ENCODE results near the gene NAPA. TPM values are rescaled to one million over a fixed set of nuclear protein-coding genes. Genes with fewer than 3 reads are reported as not detected.

Gene NAPA
- total RNA-seq, 4 donors from 2014 or later: 36.5 to 693 (median 144) TPM

DNA sequence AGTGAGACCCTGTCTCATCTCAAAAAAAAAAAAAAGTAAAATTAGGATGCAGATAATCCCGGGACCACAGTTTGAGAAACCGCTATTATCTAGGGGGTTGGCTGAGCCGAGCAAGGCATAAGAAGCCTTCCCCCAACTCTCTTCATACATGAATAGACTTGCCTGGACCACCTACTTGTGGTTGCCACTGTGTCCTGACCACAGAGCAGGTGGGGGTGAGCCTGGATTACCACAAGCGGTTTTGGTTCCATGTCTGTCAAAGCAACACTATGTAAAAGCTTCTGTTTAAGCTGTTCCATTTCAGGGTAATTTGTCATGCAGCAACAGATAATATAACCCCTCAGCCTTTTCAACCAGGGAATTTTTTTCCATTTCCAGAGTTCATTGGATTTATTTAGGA, 3.3 kb upstream of the NAPA start:
- H3K27me3 ChIP-seq: no peaks in the 10 kb centered on the region
- peaks cover 0 to 3% of the 10 kb centered on the region in 2 donors for H3K4me1 ChIP-seq
- TF ChIP-seq CTCF (IDR thresholded peaks at IDR 0.05) (no peak), POLR2A (IDR thresholded peaks at IDR 0.05) (no peak)
- H3K27ac ChIP-seq: no peak overlapping the region
- H3K36me3 ChIP-seq: no peaks in the 10 kb centered on the region
- no peak overlapping the region for H3K4me3 ChIP-seq
- no peak for DNase-seq
- intact Hi-C loops (cut with DNase I; ENCODE audit: low total_unique reads): no loop called here
- no peaks in the 10 kb centered on the region for H3K9me3 ChIP-seq

GRCh38 chr19:47514151-47514868, 553 bp downstream of the NAPA start:
- no peak for DNase-seq
- no peaks in the 10 kb centered on the region for H3K27me3 ChIP-seq
- no peaks in the 10 kb centered on the region for H3K9me3 ChIP-seq
- no peak for TF ChIP-seq CTCF (IDR thresholded peaks at IDR 0.05)
- H3K4me1 ChIP-seq: peaks cover 11 to 37% of the 10 kb centered on the region in 2 donors
- H3K4me3 ChIP-seq: peak overlapping the region; percentile 85 to 91
- H3K36me3 ChIP-seq: no peaks in the 10 kb centered on the region
- H3K27ac ChIP-seq: peak overlapping the region; percentile 95 to 96
- intact Hi-C loops (cut with DNase I; ENCODE audit: low total_unique reads): no loop called here

DNA sequence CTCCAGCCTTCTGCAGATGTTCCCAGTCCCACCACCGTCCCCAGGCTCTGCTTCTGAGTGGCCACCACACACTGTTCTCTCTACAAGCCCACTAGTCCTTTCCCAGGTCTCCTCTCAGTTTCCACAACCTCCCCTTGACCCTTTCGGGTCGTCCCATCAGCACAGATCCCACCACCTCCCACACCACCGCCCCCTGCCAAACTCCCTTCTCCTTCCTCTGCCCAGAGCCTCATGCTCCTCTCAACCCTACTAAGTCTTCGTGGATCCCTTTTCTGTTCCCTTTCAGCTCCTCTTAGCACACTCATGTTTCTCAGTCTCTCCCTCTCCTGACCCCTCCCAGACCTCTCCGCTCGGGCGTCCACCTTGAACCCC, 1.9 kb downstream of the NAPA start:
- H3K36me3 ChIP-seq: no peaks in the 10 kb centered on the region
- intact Hi-C loops (cut with DNase I; ENCODE audit: low total_unique reads): no loop called here
- no peaks in the 10 kb centered on the region for H3K9me3 ChIP-seq
- TF ChIP-seq CTCF (IDR thresholded peaks at IDR 0.05) (no peak), POLR2A (IDR thresholded peaks at IDR 0.05) (no peak)
- H3K4me1 ChIP-seq: peaks cover 23 to 46% of the 10 kb centered on the region in 2 donors
- DNase-seq: no peak
- H3K27me3 ChIP-seq: no peaks in the 10 kb centered on the region
- H3K4me3 ChIP-seq: peak overlapping the region; percentile 85 to 91
- H3K27ac ChIP-seq: peak overlapping the region; percentile 95 to 96

GRCh38 chr19:47512183-47512947, 2.5 kb downstream of the NAPA start:
- peak in 1 of 2 donors; percentile 68 for DNase-seq
- Histone ChIP-seq H3K27me3 (no peaks in the 10 kb centered on the region), H3K36me3 (no peaks in the 10 kb centered on the region), H3K27ac (peak overlapping the region; percentile 95 to 96), H3K4me1 (peaks cover 25 to 52% of the 10 kb centered on the region in 2 donors), H3K4me3 (peak overlapping the region in 1 of 2 donors; percentile 85), H3K9me3 (no peaks in the 10 kb centered on the region)
- TF ChIP-seq CTCF (IDR thresholded peaks at IDR 0.05) (no peak), POLR2A (IDR thresholded peaks at IDR 0.05) (no peak)
- intact Hi-C loops (cut with DNase I; ENCODE audit: low total_unique reads): no loop called here

- intact Hi-C loops (cut with DNase I; ENCODE audit: low total_unique reads): no loop called here
- no peaks in the 10 kb centered on the region for H3K27me3 ChIP-seq
- peak; percentile 63 to 81 for DNase-seq
- no peaks in the 10 kb centered on the region for H3K36me3 ChIP-seq
- H3K9me3 ChIP-seq: no peaks in the 10 kb centered on the region
- H3K27ac ChIP-seq: peak overlapping the region; percentile 95 to 96
- H3K4me1 ChIP-seq: peaks cover 28 to 59% of the 10 kb centered on the region in 2 donors
- H3K4me3 ChIP-seq: no peak overlapping the region
- TF ChIP-seq CTCF (IDR thresholded peaks at IDR 0.05) (no peak), POLR2A (IDR thresholded peaks at IDR 0.05) (peak in 1 of 2 donors; percentile 10)
Observed at GRCh38 chr19:47511681-47512080, 3.2 kb downstream of the NAPA start.

Measured in uterus (tissue), 4 donors.